SK-N-SH (cell line): Measurements from ENCODE around the gene TNPO2. TPM values are rescaled to one million over a fixed set of nuclear protein-coding genes. Genes with fewer than 3 reads are reported as not detected.

Experiments
- CTCF ChIA-PET: fragments of 300-600, 350-600 bp; formaldehyde crosslinking; extraction: SDS; loops from one replicate; lab custom pipeline; 2021; lab: Yijun Ruan, JAX
- POLR2A ChIA-PET: fragments of 350-600 bp; sonication (Branson Sonifier 250); formaldehyde crosslinking; extraction: SDS; loops from one replicate; lab custom pipeline; 2020; ENCODE audit warnings: antibody characterized with exemption, inconsistent platforms; lab: Yijun Ruan, JAX
- DNase-seq: peaks from one replicate; pipeline ENCODE4 v3.0.0; 2012
- H2AFZ ChIP-seq: fragments of 200-600 bp; sonication (generic); 2 replicates; pipeline ENCODE4 v1.8.1; 2016; ENCODE audit warnings: antibody characterized with exemption, mild to moderate bottlenecking, low read depth
- H3F3A ChIP-seq: fragments of 200-600 bp; sonication (generic); replicated peaks from 2 replicates; pipeline ENCODE3; 2016; ENCODE audit warnings: antibody characterized with exemption, mild to moderate bottlenecking; ENCODE audit not compliant: insufficient read depth
- H3K27ac ChIP-seq, 2 experiments: fragments of 200-500 bp in 1 of 2; fragments of 200-600 bp in 1 of 2; sonication (Bioruptor generic) in 1 of 2; sonication (generic), shearing (Covaris generic) in 1 of 2; 2 replicates each; pipeline versions ENCODE4 v1.5.1 to v1.6.1; 2014 to 2016; ENCODE audit warnings: low read depth in 2 of 2, inconsistent platforms in 1 of 2, low read length in 1 of 2, mild to moderate bottlenecking in 1 of 2, mixed read lengths in 1 of 2
- H3K27me3 ChIP-seq: fragments of 200-600 bp; sonication (generic), shearing (Covaris generic); 2 replicates; pipeline ENCODE4 v1.6.1; 2016; ENCODE audit warnings: mixed run types; ENCODE audit not compliant: insufficient read depth
- H3K36me3 ChIP-seq, 2 experiments: fragments of 200-500 bp in 1 of 2; fragments of 200-600 bp in 1 of 2; sonication (Bioruptor generic) in 1 of 2; sonication (generic) in 1 of 2; replicated peaks in 1 of 2; 2 replicates each; pipeline versions ENCODE3 to v1.5.1; 2014 to 2016; ENCODE audit warnings: low read length in 1 of 2, mild to moderate bottlenecking in 1 of 2; ENCODE audit not compliant: insufficient read depth in 2 of 2, control insufficient read depth in 1 of 2
- H3K4me1 ChIP-seq, 2 experiments: fragments of 200-500 bp in 1 of 2; fragments of 200-600 bp in 1 of 2; sonication (Bioruptor generic) in 1 of 2; sonication (generic), shearing (Covaris generic) in 1 of 2; 2 replicates each; pipeline versions ENCODE4 v1.5.1 to v1.6.1; 2014 to 2016; ENCODE audit warnings: low read depth in 1 of 2, low read length in 1 of 2, mixed run types in 1 of 2; ENCODE audit not compliant: insufficient read depth in 2 of 2, control insufficient read depth in 1 of 2
- H3K4me2 ChIP-seq: fragments of 200-600 bp; sonication (generic), shearing (Covaris generic); 2 replicates; pipeline ENCODE4 v1.6.1; 2017; ENCODE audit warnings: mixed run types
- H3K4me3 ChIP-seq, 2 experiments: fragments of 200-500 bp in 1 of 2; fragments of 200-600 bp in 1 of 2; sonication (Bioruptor generic) in 1 of 2; sonication (generic), shearing (Covaris generic) in 1 of 2; 2 replicates each; pipeline versions ENCODE4 v1.5.1 to v1.8.1; 2014 to 2016; ENCODE audit warnings: low read depth in 2 of 2, inconsistent platforms in 1 of 2, low read length in 1 of 2, mild to moderate bottlenecking in 1 of 2, mixed read lengths in 1 of 2, moderate library complexity in 1 of 2
- H3K79me2 ChIP-seq: fragments of 200-600 bp; sonication (generic); 2 replicates; pipeline ENCODE4 v1.8.1; 2017; ENCODE audit warnings: mild to moderate bottlenecking; ENCODE audit not compliant: insufficient read depth
- H3K9ac ChIP-seq: fragments of 200-600 bp; sonication (generic); 2 replicates; pipeline ENCODE4 v1.6.1; 2017; ENCODE audit warnings: mixed run types
- H3K9me2 ChIP-seq: fragments of 200-600 bp; sonication (generic); 2 replicates; pipeline ENCODE4 v1.6.1; 2017; ENCODE audit warnings: mixed run types
- H3K9me3 ChIP-seq: fragments of 200-600 bp; sonication (generic); 2 replicates; pipeline ENCODE4 v1.6.1; 2017; ENCODE audit warnings: mixed run types, mild to moderate bottlenecking, moderate library complexity
- H4K20me1 ChIP-seq: fragments of 200-600 bp; sonication (generic); 2 replicates; pipeline ENCODE4 v1.6.1; 2017; ENCODE audit warnings: mild to moderate bottlenecking, mixed run types; ENCODE audit not compliant: insufficient read depth
- EZH2phosphoT487 ChIP-seq: fragments of 200-600 bp; sonication (generic); IDR thresholded peaks from 2 replicates; pipeline ENCODE4 v1.6.1; 2017; ENCODE audit warnings: low read depth, mixed run types, mild to moderate bottlenecking, antibody characterized with exemption, moderate library complexity, borderline replicate concordance
- FOXJ3 ChIP-seq: sonication (generic); formaldehyde crosslinking; IDR thresholded peaks from 2 replicates; pipeline ENCODE4 v1.5.1; 2020; ENCODE audit warnings: mild to moderate bottlenecking, missing genetic modification reagents
- GATA2 ChIP-seq: sonication (generic); formaldehyde crosslinking; IDR thresholded peaks from 2 replicates; pipeline ENCODE4 v1.5.0; 2020; ENCODE audit warnings: mild to moderate bottlenecking, missing genetic modification reagents
- IRF3 ChIP-seq: fragments of 150-350 bp; IDR thresholded peaks from 2 replicates; pipeline ENCODE4 v1.6.1; 2016; ENCODE audit warnings: mild to moderate bottlenecking, low read depth, low read length
- MXI1 ChIP-seq: IDR thresholded peaks from 2 replicates; pipeline ENCODE4 v1.6.1; 2012; ENCODE audit warnings: mild to moderate bottlenecking, low read depth, low read length, improper control_type of control experiment
- NFIC ChIP-seq: IDR thresholded peaks from 2 replicates; pipeline ENCODE4 v1.4.0; 2012; ENCODE audit warnings: borderline replicate concordance
- POLR2AphosphoS5 ChIP-seq: IDR thresholded peaks from 2 replicates; pipeline ENCODE4 v1.6.1; 2012; ENCODE audit warnings: low read depth, low read length
- RAD21 ChIP-seq: IDR thresholded peaks from 2 replicates; pipeline ENCODE4 v1.6.1; 2012; ENCODE audit warnings: mild to moderate bottlenecking, low read length
- RFX5 ChIP-seq: IDR thresholded peaks from 2 replicates; pipeline ENCODE4 v1.6.1; 2012; ENCODE audit warnings: mild to moderate bottlenecking, improper control_type of control experiment, low read length
- SIN3A ChIP-seq: IDR thresholded peaks from 2 replicates; pipeline ENCODE4 v1.6.1; 2012; ENCODE audit warnings: low read depth, mild to moderate bottlenecking, low read length, moderate library complexity, borderline replicate concordance
- TCF12 ChIP-seq: IDR thresholded peaks from 2 replicates; pipeline ENCODE4 v1.4.0; 2012
- YY1 ChIP-seq: IDR thresholded peaks from 2 replicates; pipeline ENCODE4 v1.4.0; 2012; ENCODE audit warnings: low read depth, mild to moderate bottlenecking
- WGBS: methylation state at CpG from one replicate; pipeline ENCODE4 v1.1.6; 2017; ENCODE audit warnings: low lambda C conversion rate; 5-methylcytosine and 5-hydroxymethylcytosine counted together
- polyA plus RNA-seq, 3 experiments: library from polyadenylated mRNA; depleted of rRNA; stranded (reverse); fragments of >200 nt; gene quantifications; 2 replicates each; pipeline ENCODE4 v1.2.3, GENCODE V29; 2012
- TF ChIP-seq, protein P1 (sequence below): fragments of 200-600 bp; sonication (generic); IDR thresholded peaks from 2 replicates; pipeline ENCODE4 v1.6.1; 2017; ENCODE audit warnings: antibody characterized with exemption, mild to moderate bottlenecking, moderate library complexity

Gene TNPO2
- polyA plus RNA-seq, 1 of the 3 experiments (the other 2 are of a cell fraction): 82.4 TPM

GRCh38 chr19:12730064-12730463 lies 6.3 kb upstream of the TNPO2 start:
- ChIA-PET POLR2A (no interaction called here), CTCF (interaction anchor here (0.9 kb wide), 1 partner anchor 30 kb away, joined by 4 read pairs; no protein-coding TSS in a partner anchor)
- H3K9me2 ChIP-seq: no peaks in the 10 kb centered on the region
- no peak overlapping the region for H3K4me3 ChIP-seq
- peaks cover 39% of the 10 kb centered on the region for H4K20me1 ChIP-seq
- no peak overlapping the region for H3K4me2 ChIP-seq
- H3K4me1 ChIP-seq: peaks cover 11 to 15% of the 10 kb centered on the region in 2 experiments; a peak in 1 of 4 replicates
- no peak overlapping the region for H3K27ac ChIP-seq
- no peak overlapping the region for H2AFZ ChIP-seq
- H3K79me2 ChIP-seq: peaks cover 58% of the 10 kb centered on the region
- H3K36me3 ChIP-seq: peaks cover 22 to 26% of the 10 kb centered on the region in 2 experiments
- TF ChIP-seq, protein P1, sequence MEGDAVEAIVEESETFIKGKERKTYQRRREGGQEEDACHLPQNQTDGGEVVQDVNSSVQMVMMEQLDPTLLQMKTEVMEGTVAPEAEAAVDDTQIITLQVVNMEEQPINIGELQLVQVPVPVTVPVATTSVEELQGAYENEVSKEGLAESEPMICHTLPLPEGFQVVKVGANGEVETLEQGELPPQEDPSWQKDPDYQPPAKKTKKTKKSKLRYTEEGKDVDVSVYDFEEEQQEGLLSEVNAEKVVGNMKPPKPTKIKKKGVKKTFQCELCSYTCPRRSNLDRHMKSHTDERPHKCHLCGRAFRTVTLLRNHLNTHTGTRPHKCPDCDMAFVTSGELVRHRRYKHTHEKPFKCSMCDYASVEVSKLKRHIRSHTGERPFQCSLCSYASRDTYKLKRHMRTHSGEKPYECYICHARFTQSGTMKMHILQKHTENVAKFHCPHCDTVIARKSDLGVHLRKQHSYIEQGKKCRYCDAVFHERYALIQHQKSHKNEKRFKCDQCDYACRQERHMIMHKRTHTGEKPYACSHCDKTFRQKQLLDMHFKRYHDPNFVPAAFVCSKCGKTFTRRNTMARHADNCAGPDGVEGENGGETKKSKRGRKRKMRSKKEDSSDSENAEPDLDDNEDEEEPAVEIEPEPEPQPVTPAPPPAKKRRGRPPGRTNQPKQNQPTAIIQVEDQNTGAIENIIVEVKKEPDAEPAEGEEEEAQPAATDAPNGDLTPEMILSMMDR: no peak
- TF ChIP-seq RFX5 (no peak), NFIC (no peak), TCF12 (no peak), YY1 (no peak), POLR2AphosphoS5 (no peak)
- H3K9me3 ChIP-seq: no peaks in the 10 kb centered on the region
- WGBS: 100% methylated on average over 3 of the region's 3 CpGs
- H3K9ac ChIP-seq: no peak overlapping the region
- peaks cover 27% of the 10 kb centered on the region for H3F3A ChIP-seq
- DNase-seq: no peak
- no peaks in the 10 kb centered on the region for H3K27me3 ChIP-seq

- Histone ChIP-seq H4K20me1 (peaks cover 28% of the 10 kb centered on the region), H2AFZ (no peak overlapping the region), H3K27me3 (no peaks in the 10 kb centered on the region), H3K36me3 (peaks cover 22 to 26% of the 10 kb centered on the region in 2 experiments), H3F3A (peaks cover 25% of the 10 kb centered on the region), H3K9me3 (no peaks in the 10 kb centered on the region), H3K4me2 (no peak overlapping the region), H3K9ac (no peak overlapping the region), H3K4me3 (no peak overlapping the region), H3K79me2 (peaks cover 50% of the 10 kb centered on the region), H3K9me2 (no peaks in the 10 kb centered on the region), H3K27ac (no peak overlapping the region), H3K4me1 (peaks cover 7 to 10% of the 10 kb centered on the region in 2 experiments; a peak in 2 of 4 replicates)
- POLR2A ChIA-PET: no interaction called here
- WGBS: 93% methylated on average over 7 of the region's 9 CpGs
- no peak for DNase-seq
- TF ChIP-seq RAD21 (no peak), SIN3A (no peak), FOXJ3 (CRISPR knock-in tag) (no peak), MXI1 (no peak), IRF3 (no peak), EZH2phosphoT487 (no peak), GATA2 (CRISPR knock-in tag) (no peak)
- CTCF ChIA-PET: interaction anchor here (1.9 kb wide), 1 partner anchor 29 kb away, joined by 6 read pairs; no protein-coding TSS in a partner anchor
Measured at GRCh38 chr19:12727745-12728433, 4.2 kb upstream of the TNPO2 start.
